ENCODE measurements around the gene PTPRD.

GRCh38 chr9:8879284-8879683, 1733.5 kb downstream of the PTPRD start:
- no peak for TF ChIP-seq CREB1 (CRISPR knock-in tag; IDR thresholded peaks at IDR 0.05; ENCODE audit: low read depth)
- TF ChIP-seq, protein P1, sequence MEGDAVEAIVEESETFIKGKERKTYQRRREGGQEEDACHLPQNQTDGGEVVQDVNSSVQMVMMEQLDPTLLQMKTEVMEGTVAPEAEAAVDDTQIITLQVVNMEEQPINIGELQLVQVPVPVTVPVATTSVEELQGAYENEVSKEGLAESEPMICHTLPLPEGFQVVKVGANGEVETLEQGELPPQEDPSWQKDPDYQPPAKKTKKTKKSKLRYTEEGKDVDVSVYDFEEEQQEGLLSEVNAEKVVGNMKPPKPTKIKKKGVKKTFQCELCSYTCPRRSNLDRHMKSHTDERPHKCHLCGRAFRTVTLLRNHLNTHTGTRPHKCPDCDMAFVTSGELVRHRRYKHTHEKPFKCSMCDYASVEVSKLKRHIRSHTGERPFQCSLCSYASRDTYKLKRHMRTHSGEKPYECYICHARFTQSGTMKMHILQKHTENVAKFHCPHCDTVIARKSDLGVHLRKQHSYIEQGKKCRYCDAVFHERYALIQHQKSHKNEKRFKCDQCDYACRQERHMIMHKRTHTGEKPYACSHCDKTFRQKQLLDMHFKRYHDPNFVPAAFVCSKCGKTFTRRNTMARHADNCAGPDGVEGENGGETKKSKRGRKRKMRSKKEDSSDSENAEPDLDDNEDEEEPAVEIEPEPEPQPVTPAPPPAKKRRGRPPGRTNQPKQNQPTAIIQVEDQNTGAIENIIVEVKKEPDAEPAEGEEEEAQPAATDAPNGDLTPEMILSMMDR (conservative IDR thresholded peaks at IDR 0.05; ENCODE audit: low read depth in 2 of 2) = no peak
- no peak for TF ChIP-seq POLR2AphosphoS5 (IDR thresholded peaks at IDR 0.05; ENCODE audit: low read depth)
- no peak for TF ChIP-seq EZH2 (IDR thresholded peaks at IDR 0.05; ENCODE audit: low read depth, unreplicated experiment)
- no peak for TF ChIP-seq REST (IDR thresholded peaks at IDR 0.05; ENCODE audit: unreplicated experiment)
- no peak for TF ChIP-seq JUNB (IDR thresholded peaks at IDR 0.05; ENCODE audit: unreplicated experiment)
- TF ChIP-seq EZH2phosphoT487 (IDR thresholded peaks at IDR 0.05; ENCODE audit: unreplicated experiment) = no peak
- TF ChIP-seq NANOG (IDR thresholded peaks at IDR 0.05; ENCODE audit: borderline replicate concordance) = no peak
- TF ChIP-seq ZNF114 (CRISPR knock-in tag; IDR thresholded peaks at IDR 0.05) = no peak
